Left lung (tissue), 10 donors: Measurements from ENCODE around the gene HMG20A. TPM values are rescaled to one million over a fixed set of nuclear protein-coding genes. Genes with fewer than 3 reads are reported as not detected.

Experiments
- ATAC-seq: fragments of 200-7000 bp; cut with Tn5 transposase; one replicate; pipeline ENCODE4 v1.9.1; 2020; ENCODE audit warnings: moderate library complexity
- DNase-seq, 4 donors: peaks; one replicate each; pipeline ENCODE4 v3.0.0-alpha.2; 2013 to 2020
- H3K27ac ChIP-seq, 2 donors: fragments of 200-600 bp; sonication (generic) in 1 of 2; one replicate each; pipeline versions ENCODE4 v1.5.0 to v1.8.0; 2020 to 2021
- H3K27me3 ChIP-seq, 2 donors: fragments of 200-600 bp; sonication (generic) in 1 of 2; one replicate each; pipeline versions ENCODE4 v1.5.0 to v1.8.0; 2020 to 2021
- H3K36me3 ChIP-seq, 2 donors: fragments of 200-600 bp; sonication (generic) in 1 of 2; one replicate each; pipeline versions ENCODE4 v1.5.0 to v1.8.0; 2020 to 2021
- H3K4me1 ChIP-seq, 2 donors: fragments of 200-600 bp; one replicate each; pipeline ENCODE4 v1.8.0; 2021
- H3K4me3 ChIP-seq, 2 donors: fragments of 200-600 bp; sonication (generic) in 1 of 2; one replicate each; pipeline versions ENCODE4 v1.5.0 to v1.8.0; 2020 to 2021; ENCODE audit warnings: mild to moderate bottlenecking in 1 of 2
- H3K9me3 ChIP-seq, 2 donors: fragments of 200-600 bp; sonication (generic) in 1 of 2; one replicate each; pipeline versions ENCODE4 v1.5.0 to v1.8.0; 2020 to 2021
- intact Hi-C, 2 donors: fragments of 100-400 bp; cut with DNase I; formaldehyde crosslinking; loops; one replicate each; pipeline versions ENCODE4 v1.11.2 to v1.14.2; 2022
- polyA plus RNA-seq, 6 donors: library from polyadenylated mRNA; unstranded; fragments of 120-200 nt; gene quantifications; one replicate each; pipeline ENCODE4 v1.2.1, GENCODE V29; 2013; ENCODE audit not compliant: insufficient read length in 6 of 6
- total RNA-seq, 2 donors: library from RNA; stranded (reverse); fragmentation: NEBNext Ultra II Directional; extraction: Animal tissue kit (Norgen Biotek cat#: 25700); gene quantifications; one replicate each; pipeline ENCODE4 v1.2.1, GENCODE V29; 2021
- TF ChIP-seq, protein P1 (sequence below), 2 donors: fragments of 200-600 bp; sonication (generic) in 1 of 2; IDR thresholded peaks; one replicate each; pipeline versions ENCODE4 v1.5.0 to v1.8.0; 2021; ENCODE audit warnings: antibody characterized with exemption in 2 of 2
- donor health status: DM: no; HTN: yes; CAD: no.
- donor health status: DM: no; HTN: no; CAD: no.

Gene HMG20A
- total and polyA plus RNA-seq, 8 donors = 34.9 to 93.5 (median 76.5) TPM

DNA sequence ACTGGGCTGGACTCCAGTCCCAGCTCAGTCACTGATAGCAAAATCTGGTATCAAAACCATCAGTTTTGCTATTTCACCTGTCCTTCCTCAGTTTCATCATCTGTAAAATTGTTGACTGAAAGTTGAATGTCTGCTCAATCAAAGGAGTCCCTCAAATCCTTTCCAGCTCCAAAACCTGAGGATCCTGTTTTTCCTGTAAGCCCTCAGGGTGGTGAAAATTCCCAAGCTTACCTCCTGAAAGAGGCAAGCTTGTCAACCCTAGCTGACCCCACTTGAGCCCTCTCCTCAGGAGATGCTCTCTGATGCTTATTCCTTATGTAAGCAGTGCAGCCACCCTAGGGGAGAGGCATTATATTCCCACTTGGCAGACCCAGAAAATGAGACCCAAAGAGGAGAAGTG lies 82.6 kb downstream of the HMG20A start:
- H3K36me3 ChIP-seq = no peaks in the 10 kb centered on the region
- H3K4me1 ChIP-seq = peaks cover 27% of the 10 kb centered on the region in 2 donors
- intact Hi-C loops = no loop called here
- peaks cover 0 to 6% of the 10 kb centered on the region in 2 donors for H3K27me3 ChIP-seq
- H3K27ac ChIP-seq = no peak overlapping the region
- peak; percentile 2 for ATAC-seq
- TF ChIP-seq, protein P1, sequence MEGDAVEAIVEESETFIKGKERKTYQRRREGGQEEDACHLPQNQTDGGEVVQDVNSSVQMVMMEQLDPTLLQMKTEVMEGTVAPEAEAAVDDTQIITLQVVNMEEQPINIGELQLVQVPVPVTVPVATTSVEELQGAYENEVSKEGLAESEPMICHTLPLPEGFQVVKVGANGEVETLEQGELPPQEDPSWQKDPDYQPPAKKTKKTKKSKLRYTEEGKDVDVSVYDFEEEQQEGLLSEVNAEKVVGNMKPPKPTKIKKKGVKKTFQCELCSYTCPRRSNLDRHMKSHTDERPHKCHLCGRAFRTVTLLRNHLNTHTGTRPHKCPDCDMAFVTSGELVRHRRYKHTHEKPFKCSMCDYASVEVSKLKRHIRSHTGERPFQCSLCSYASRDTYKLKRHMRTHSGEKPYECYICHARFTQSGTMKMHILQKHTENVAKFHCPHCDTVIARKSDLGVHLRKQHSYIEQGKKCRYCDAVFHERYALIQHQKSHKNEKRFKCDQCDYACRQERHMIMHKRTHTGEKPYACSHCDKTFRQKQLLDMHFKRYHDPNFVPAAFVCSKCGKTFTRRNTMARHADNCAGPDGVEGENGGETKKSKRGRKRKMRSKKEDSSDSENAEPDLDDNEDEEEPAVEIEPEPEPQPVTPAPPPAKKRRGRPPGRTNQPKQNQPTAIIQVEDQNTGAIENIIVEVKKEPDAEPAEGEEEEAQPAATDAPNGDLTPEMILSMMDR (IDR thresholded peaks at IDR 0.05) = no peak
- H3K9me3 ChIP-seq = no peaks in the 10 kb centered on the region
- H3K4me3 ChIP-seq = no peak overlapping the region
- DNase-seq = no peak

DNA sequence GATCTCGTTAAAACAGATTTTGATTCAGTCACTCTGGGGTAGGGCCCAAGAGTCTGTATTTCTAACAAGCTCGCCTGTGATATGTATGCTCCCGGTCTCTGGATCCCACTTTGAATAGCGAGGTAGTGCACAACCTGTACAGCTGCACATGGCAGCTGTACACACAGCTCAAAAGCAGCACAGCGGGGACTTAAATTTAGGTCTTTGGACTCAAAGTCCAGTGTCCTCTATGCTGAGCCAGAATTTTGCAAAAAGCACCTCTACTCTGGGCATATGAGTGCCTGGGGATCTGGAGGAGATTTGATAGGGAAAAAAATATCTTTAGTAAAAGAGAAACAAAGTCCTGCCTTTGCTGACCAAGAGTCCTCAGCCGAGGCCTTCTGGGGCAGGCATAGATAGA lies 83.1 kb downstream of the HMG20A start:
- H3K27me3 ChIP-seq = peaks cover 0 to 6% of the 10 kb centered on the region in 2 donors
- no peaks in the 10 kb centered on the region for H3K9me3 ChIP-seq
- intact Hi-C loops = no loop called here
- H3K36me3 ChIP-seq = no peaks in the 10 kb centered on the region
- peaks cover 28 to 29% of the 10 kb centered on the region in 2 donors for H3K4me1 ChIP-seq
- DNase-seq (no peak), ATAC-seq (no peak)
- TF ChIP-seq, protein P1 (IDR thresholded peaks at IDR 0.05) = no peak
- H3K27ac ChIP-seq = no peak overlapping the region
- no peak overlapping the region for H3K4me3 ChIP-seq

DNA sequence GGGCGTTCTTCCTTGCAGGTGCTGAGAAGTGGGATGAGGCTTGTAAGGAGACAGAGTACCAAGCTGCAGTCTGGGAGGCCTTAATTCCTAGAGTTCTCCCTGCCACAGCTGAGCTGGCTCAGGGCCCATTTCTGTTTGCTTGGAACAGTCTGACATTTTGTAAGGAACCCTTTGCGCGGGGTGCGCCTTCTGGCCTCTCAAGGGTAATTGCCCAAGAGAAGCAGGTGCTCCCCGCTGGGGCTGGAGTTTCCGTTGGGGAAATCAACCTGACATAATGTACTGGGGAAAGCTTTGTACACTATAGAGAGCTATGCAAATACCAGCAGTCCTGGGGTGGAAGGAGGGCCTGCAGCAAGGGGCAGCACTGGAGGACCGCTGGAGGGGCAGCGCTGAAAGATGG lies 83.6 kb downstream of the HMG20A start:
- DNase-seq = peak in 3 of 4 donors; percentile 70 to 81 (median 75)
- peak; percentile 47 for ATAC-seq
- peaks cover 31 to 33% of the 10 kb centered on the region in 2 donors for H3K4me1 ChIP-seq

DNA sequence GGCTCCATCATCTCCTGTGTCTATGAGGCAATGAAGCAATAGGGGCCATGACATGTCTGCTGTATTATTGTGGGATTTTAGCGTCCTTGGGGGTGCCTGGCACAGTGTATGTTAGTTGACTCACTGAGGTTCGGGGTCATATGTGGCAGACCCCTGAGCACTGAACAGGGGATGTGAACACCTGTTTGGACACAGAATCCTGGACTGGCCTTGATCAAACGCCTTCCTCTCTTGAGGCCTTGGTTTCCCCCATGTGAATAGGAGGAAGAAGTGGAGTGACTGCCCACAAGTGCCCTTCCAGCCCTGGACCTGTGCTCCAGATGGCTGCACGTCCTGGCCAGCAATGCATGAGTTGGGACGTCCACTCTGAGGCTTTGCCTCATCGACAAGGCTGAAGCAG lies 84.2 kb downstream of the HMG20A start:
- no peak overlapping the region for H3K4me3 ChIP-seq
- H3K9me3 ChIP-seq = no peaks in the 10 kb centered on the region
- ATAC-seq (no peak), DNase-seq (no peak)
- H3K36me3 ChIP-seq = no peaks in the 10 kb centered on the region
- TF ChIP-seq, protein P1 (IDR thresholded peaks at IDR 0.05) = no peak
- peaks cover 0 to 6% of the 10 kb centered on the region in 2 donors for H3K27me3 ChIP-seq
- intact Hi-C loops = no loop called here
- H3K27ac ChIP-seq = no peak overlapping the region
- H3K4me1 ChIP-seq = peaks cover 31 to 33% of the 10 kb centered on the region in 2 donors

More for the DNA sequence above, 83.6 kb downstream of the HMG20A start:
- no peaks in the 10 kb centered on the region for H3K36me3 ChIP-seq
- no peak overlapping the region for H3K27ac ChIP-seq
- no peaks in the 10 kb centered on the region for H3K9me3 ChIP-seq
- peaks cover 0 to 6% of the 10 kb centered on the region in 2 donors for H3K27me3 ChIP-seq
- intact Hi-C loops = no loop called here
- H3K4me3 ChIP-seq = no peak overlapping the region
- TF ChIP-seq, protein P1 (IDR thresholded peaks at IDR 0.05) = no peak

DNA sequence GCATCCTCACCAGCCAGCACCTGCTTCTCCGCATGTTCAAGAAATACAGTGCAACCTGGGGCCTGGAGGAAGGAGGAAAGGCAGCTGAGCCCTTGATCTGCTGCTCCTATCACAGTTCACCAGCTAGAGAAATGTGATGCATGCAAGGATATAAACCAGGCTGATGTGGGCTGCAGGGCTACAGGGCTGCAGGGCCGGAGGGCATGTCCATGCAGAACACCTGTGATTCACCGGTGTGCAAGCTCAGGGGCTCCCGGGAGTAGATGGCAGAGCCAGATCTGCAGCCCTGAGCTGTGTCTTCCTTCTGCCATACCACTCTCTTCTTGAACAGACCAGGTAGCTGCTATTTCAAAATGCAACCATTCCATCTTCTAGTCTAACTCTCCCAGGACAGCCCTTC lies 84.9 kb downstream of the HMG20A start:
- H3K27ac ChIP-seq = no peak overlapping the region
- peaks cover 0 to 6% of the 10 kb centered on the region in 2 donors for H3K27me3 ChIP-seq
- intact Hi-C loops = no loop called here
- ATAC-seq (no peak), DNase-seq (no peak)
- TF ChIP-seq, protein P1 (IDR thresholded peaks at IDR 0.05) = no peak
- H3K36me3 ChIP-seq = no peaks in the 10 kb centered on the region
- peaks cover 31 to 33% of the 10 kb centered on the region in 2 donors for H3K4me1 ChIP-seq
- no peaks in the 10 kb centered on the region for H3K9me3 ChIP-seq
- H3K4me3 ChIP-seq = no peak overlapping the region
